Activated CD4-positive, CD25-positive, alpha-beta regulatory T cell treated with anti-CD3 and anti-CD28 coated beads, Interleukin-2, amount 50 U/mL, for 16 hours (primary cell): Measurements from ENCODE around the gene SHOC1.
"Not testable (repeated sequence)": the region's sequence is repeated elsewhere in the genome, so short reads cannot be mapped to it uniquely, and the experiment has no call there.

Experiments used
- DNase-seq: peaks from one replicate; pipeline ENCODE4 v3.0.0-alpha.2; 2020; ENCODE audit warnings: low read depth, low spot score

SHOC1 gene

GRCh38 chr9:111794835-111795556, at the start of gene SHOC1:
Gene SHOC1, minus strand, starts transcription at chr9:111794937. Its CDS starts 3,519 bp downstream, at chr9:111791418.
- no peak for DNase-seq

GRCh38 chr9:111843971-111844370, 49.2 kb upstream of the SHOC1 start:
- DNase-seq, result no peak

- DNase-seq, result no peak
Observed at GRCh38 chr9:111842313-111842712, 47.6 kb upstream of the SHOC1 start.

- no peak for DNase-seq
Observed at GRCh38 chr9:111840442-111840841, 45.7 kb upstream of the SHOC1 start.

GRCh38 chr9:111839987-111840386, 45.2 kb upstream of the SHOC1 start:
- no peak for DNase-seq

- DNase-seq, result no peak
Observed at GRCh38 chr9:111839387-111839786, 44.6 kb upstream of the SHOC1 start.

GRCh38 chr9:111838439-111838838, 43.7 kb upstream of the SHOC1 start:
- DNase-seq, result no peak

GRCh38 chr9:111836311-111836710, 41.6 kb upstream of the SHOC1 start:
- DNase-seq, result no peak

GRCh38 chr9:111833941-111834340, 39.2 kb upstream of the SHOC1 start:
- no peak for DNase-seq

- DNase-seq, result no peak
Observed at GRCh38 chr9:111832449-111832848, 37.7 kb upstream of the SHOC1 start.

GRCh38 chr9:111831371-111832108, 36.8 kb upstream of the SHOC1 start:
- DNase-seq, result no peak

- DNase-seq, result no peak
Observed at GRCh38 chr9:111828193-111828592, 33.5 kb upstream of the SHOC1 start.

- no peak for DNase-seq
Observed at GRCh38 chr9:111825468-111826145, 30.9 kb upstream of the SHOC1 start.

- DNase-seq, result no peak
Observed at GRCh38 chr9:111821006-111821528, 26.3 kb upstream of the SHOC1 start.

- DNase-seq, result no peak
Observed at GRCh38 chr9:111819360-111819759, 24.6 kb upstream of the SHOC1 start.

- no peak for DNase-seq
Observed at GRCh38 chr9:111815285-111816070, 20.7 kb upstream of the SHOC1 start.

GRCh38 chr9:111812337-111812736, 17.6 kb upstream of the SHOC1 start:
- no peak for DNase-seq

- DNase-seq, result no peak
Observed at GRCh38 chr9:111810908-111811307, 16.2 kb upstream of the SHOC1 start.

- DNase-seq, result not testable (repeated sequence)
Observed at GRCh38 chr9:111810415-111810814, 15.7 kb upstream of the SHOC1 start.

GRCh38 chr9:111807197-111807596, 12.5 kb upstream of the SHOC1 start:
- no peak for DNase-seq

GRCh38 chr9:111806259-111806658, 11.5 kb upstream of the SHOC1 start:
- no peak for DNase-seq
